Amniotic epithelial cell (primary cell): Measurements from ENCODE around the gene PRR33.

Experiments
- DNase-seq: peaks from one replicate; pipeline ENCODE4 v3.0.0-alpha.2; 2010; ENCODE audit warnings: low read depth

The PRR33 gene

GRCh38 chr11:1927848-1928469, 36.3 kb upstream of the PRR33 start:
- DNase-seq, result no peak

GRCh38 chr11:1927026-1927847, 35.5 kb upstream of the PRR33 start:
- DNase-seq, result no peak

- no peak for DNase-seq
Observed at GRCh38 chr11:1926156-1927025, 34.7 kb upstream of the PRR33 start.

GRCh38 chr11:1925373-1926155, 33.9 kb upstream of the PRR33 start:
- DNase-seq, result no peak

- DNase-seq, result no peak
Observed at GRCh38 chr11:1924646-1925372, 33.1 kb upstream of the PRR33 start.

- DNase-seq, result no peak
Observed at GRCh38 chr11:1924181-1924580, 32.5 kb upstream of the PRR33 start.

GRCh38 chr11:1923201-1923956, 31.7 kb upstream of the PRR33 start:
- no peak for DNase-seq

- DNase-seq, result no peak
Observed at GRCh38 chr11:1922481-1923081, 30.9 kb upstream of the PRR33 start.

- DNase-seq, result no peak
Observed at GRCh38 chr11:1921574-1922141, 30.0 kb upstream of the PRR33 start.

GRCh38 chr11:1920909-1921573, 29.3 kb upstream of the PRR33 start:
- no peak for DNase-seq

GRCh38 chr11:1920128-1920908, 28.6 kb upstream of the PRR33 start:
- no peak for DNase-seq

GRCh38 chr11:1919391-1920127, 27.9 kb upstream of the PRR33 start, which contains the start of gene TNNT3:
TSS of gene TNNT3 (plus strand) at chr11:1919703. CDS start at chr11:1922875, 3,172 bp downstream.
- DNase-seq, result no peak

GRCh38 chr11:1918436-1919315, 27.0 kb upstream of the PRR33 start:
- no peak for DNase-seq

- no peak for DNase-seq
Observed at GRCh38 chr11:1917523-1918435, 26.1 kb upstream of the PRR33 start.

GRCh38 chr11:1916986-1917522, 25.4 kb upstream of the PRR33 start:
- no peak for DNase-seq
